GM12892 (cell line): ENCODE data around the gene CADM1.

Experiments used
- POLR2A ChIP-seq: IDR thresholded peaks from 2 replicates; pipeline ENCODE4 v1.6.1; 2011; ENCODE audit warnings: low read depth, low read length, control low read depth
- POLR2AphosphoS5 ChIP-seq: IDR thresholded peaks from 2 replicates; pipeline ENCODE4 v1.6.1; 2011; ENCODE audit warnings: low read depth, low read length, control low read depth
- TAF1 ChIP-seq: IDR thresholded peaks from 2 replicates; pipeline ENCODE4 v1.6.1; 2011; ENCODE audit warnings: low read depth, mild to moderate bottlenecking, control low read depth, low read length, borderline replicate concordance

- TF ChIP-seq POLR2A = no peak
- TF ChIP-seq TAF1 = no peak
- no peak for TF ChIP-seq POLR2AphosphoS5
Measured at GRCh38 chr11:115548878-115549528, 44.8 kb upstream of the CADM1 start.
